HG03159 (cell line): ENCODE data around the gene OVCA2.
A peak's percentile ranks its signal among the peaks of the same experiment; 100 is the strongest.
"Not testable (repeated sequence)": the region's sequence is repeated elsewhere in the genome, so short reads cannot be mapped to it uniquely, and the experiment has no call there.

Source experiments
- ATAC-seq: cut with Tn5 transposase; IDR thresholded peaks from one replicate; pipeline ENCODE4 v1.9.1; 2021; ENCODE audit warnings: mild to moderate bottlenecking, moderate library complexity; ENCODE audit not compliant: unreplicated experiment

The OVCA2 gene

GRCh38 chr17:2013220-2013993 is 28.4 kb upstream of the OVCA2 start:
- not testable (repeated sequence) for ATAC-seq

- ATAC-seq, result no peak
These were observed 27.9 kb upstream of the OVCA2 start for GRCh38 chr17:2013994-2014317.

DNA sequence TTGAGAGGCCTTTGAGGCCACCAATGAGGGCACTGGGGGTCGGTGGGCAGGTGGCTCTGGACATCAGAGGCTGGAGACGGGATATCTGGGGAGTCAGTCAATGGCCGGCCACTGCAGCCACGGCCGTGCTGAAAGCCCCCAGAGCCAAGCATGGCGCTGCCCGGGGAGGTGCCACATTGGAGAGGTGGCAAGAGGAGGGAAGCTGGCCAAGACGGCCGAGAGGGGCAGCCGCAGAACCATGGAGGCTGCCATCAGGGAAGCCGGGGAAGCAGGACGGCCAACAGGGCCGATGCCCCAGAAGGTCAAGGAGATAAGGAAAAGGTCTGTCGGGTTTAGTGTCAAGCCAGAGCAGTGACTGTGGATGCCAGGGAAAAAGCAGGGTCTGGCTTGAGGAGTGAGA is 26.5 kb upstream of the OVCA2 start:
- no peak for ATAC-seq

DNA sequence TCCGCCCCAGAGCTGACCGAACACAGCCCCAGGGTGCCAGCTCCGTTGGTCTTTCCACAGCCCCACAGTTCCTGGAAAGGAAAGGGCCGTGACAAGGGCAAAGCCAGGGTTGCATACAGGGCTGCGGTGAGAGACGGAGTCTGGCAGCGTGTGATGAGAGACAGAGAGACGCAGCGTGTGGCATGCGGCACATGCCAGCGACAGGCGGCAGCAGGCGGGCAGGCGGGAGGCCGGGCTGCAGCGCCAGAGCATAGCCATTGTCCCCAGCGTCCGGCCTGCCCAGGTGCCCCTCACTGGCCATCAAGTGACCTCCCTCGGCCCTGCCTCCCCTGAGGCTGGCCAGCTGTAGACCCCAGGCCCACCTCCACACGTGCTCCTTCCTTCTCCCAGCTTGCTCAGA is 25.3 kb upstream of the OVCA2 start:
- no peak for ATAC-seq

- no peak for ATAC-seq
These were observed 24.4 kb upstream of the OVCA2 start for GRCh38 chr17:2017274-2017941.

DNA sequence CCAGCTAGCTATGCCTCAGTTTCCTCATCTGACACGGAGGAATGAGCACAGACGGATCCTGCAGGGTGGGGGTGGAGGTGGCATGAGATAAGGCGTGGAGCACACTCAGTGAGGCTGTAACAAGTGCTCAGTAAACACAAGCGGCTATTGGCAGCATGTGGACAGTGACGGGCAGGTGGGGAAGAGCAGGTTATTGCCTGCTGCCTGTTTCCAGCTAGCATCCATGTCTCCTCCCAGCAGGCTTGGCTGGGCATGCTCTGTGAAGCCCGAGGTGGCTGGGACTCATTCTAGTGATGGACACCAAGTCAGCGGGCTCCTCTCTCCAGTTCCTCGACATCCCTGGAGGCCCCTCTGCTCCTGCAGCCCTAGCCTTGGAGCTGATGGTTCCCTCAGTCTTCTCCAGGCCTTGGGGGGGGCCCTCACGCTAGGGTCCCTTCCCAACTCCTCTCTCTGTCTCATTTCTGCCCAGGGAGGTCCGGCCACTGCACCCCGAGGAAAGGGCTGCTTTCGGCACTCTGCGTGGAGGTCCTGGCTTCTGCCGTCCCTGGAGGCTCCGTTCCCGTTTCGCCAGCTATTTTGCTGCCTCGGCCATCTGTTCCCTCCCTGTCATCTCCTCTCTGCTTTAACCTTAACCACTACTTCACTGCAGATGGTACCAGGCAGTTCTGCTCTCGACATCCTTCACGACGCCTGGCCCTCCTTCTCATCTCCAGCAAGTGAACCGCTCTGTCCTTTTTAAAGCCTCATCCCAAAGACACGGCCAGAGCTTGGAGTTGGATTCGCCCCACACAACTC is 22.9 kb upstream of the OVCA2 start:
- ATAC-seq, result no peak

DNA sequence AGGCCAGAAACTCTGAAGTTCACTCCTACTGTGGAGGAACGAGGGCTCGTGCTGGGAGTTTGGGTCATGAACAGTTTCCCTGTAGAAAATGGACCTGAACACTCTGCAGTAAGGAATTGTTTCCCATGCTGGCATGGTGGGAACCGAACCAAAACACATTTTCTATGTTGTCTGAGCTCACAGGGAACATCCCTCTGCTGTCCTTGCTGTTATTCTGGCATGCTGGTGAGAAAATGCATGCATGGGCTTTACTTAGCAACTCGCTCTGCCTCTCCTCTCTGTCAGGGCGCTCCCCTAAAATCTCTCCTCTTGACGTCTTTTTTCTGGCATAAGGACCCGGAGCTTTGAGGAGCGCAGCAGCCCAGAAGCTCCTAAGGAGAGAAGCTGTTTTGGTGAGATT is 22.1 kb upstream of the OVCA2 start:
- no peak for ATAC-seq

GRCh38 chr17:2020721-2021120 is 21.1 kb upstream of the OVCA2 start:
- no peak for ATAC-seq

DNA sequence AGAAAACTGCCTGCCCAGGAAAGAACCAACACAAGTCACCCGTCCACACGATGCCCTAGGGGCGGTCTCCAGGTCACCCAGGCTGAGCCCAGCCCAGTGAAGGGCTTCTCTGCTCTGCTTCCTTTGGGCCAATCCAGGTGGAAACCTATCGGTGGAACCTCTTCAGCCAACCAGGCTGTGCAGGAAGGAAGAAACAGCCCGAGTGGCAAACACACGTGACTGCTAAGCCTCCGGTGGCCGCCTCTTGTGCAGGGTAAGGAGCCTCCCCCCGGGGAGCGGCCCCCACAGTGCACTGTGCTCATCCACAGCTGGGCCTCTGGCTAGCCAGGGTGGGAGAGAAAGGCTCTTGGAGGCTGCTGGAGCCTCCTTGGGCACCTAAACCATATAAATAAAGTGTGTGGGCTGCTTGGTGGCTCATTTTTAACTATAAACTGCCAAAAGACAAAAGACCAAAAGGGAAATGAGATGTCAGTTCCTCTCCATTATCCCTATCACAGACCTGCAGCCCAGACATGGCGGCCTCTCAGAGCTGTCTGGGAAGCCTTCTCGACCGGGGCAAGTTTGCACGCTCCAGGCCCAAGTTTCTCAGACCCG is 19.1 kb upstream of the OVCA2 start:
- no peak for ATAC-seq

DNA sequence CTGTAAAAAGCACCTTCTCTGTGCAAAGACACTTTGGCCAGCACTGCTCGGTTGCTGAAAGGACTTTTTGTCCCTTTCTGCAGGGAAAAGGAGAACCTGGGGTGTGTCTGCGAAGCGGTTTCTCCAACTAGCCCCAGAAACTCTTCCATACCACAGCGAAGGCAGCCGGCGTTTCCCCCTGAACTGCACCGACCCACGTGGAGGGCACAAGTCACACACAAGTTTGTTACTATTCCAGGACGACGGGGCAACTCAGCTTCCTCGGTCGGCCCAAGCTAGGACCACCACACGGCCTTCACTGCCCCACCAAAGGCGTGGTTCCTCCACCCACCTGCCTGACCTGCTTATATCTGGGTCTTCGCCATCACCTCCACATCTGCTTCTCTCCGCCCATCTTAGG is 18.6 kb upstream of the OVCA2 start:
- ATAC-seq, result no peak

DNA sequence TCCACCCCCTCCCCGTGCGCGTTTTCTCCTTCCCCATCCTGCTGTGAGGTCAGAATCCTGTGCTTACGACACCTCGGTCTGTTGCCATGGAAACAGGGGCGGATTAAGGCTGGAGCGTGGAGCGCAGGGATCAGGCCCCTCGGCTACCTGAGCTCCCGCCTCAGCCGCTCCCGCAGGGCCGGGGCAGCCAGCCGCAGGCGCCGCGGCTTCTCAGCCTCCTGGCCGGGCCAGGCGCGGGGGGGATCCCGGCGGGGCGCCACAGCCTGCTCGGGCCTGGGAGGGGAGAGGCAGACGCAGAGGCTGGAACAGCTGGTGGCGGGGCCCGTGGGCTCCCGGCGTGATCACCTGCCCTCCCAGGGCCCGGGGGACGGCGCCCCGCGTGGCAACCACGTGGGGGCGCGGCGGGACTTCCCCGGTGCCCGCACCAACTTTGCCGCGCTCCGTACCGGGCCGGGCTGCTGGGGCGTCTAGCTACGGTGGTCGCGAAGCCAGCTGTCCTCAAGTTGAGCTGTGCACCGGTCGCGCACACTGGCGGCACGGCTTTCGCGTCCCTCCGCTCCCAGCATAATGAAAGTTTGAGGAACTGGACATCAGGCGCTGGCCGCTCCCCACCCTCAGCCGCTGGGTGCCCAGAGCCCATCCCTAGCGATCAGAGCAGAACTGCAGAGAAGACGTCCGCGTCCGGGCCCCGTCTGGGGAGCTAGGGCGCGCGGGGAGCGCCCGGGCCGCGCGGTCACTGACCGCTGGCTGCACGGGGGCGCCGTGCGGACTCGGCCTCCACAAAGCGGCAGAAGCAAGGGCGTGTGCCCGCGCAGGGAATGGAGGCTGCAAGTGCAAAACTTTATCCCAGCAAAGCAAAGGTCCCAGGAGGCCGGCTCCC is 17.9 kb upstream of the OVCA2 start:
- no peak for ATAC-seq

- no peak for ATAC-seq
These were observed 17.1 kb upstream of the OVCA2 start for GRCh38 chr17:2024572-2025219.

- ATAC-seq, result no peak
These were observed 16.6 kb upstream of the OVCA2 start, which contains the start of gene RTN4RL1 for GRCh38 chr17:2025220-2025621. Gene RTN4RL1 (minus strand): TSS chr17:2025334. CDS start chr17:2024865, 469 bp downstream.

- no peak for ATAC-seq
These were observed 16.1 kb upstream of the OVCA2 start for GRCh38 chr17:2025622-2026309.

DNA sequence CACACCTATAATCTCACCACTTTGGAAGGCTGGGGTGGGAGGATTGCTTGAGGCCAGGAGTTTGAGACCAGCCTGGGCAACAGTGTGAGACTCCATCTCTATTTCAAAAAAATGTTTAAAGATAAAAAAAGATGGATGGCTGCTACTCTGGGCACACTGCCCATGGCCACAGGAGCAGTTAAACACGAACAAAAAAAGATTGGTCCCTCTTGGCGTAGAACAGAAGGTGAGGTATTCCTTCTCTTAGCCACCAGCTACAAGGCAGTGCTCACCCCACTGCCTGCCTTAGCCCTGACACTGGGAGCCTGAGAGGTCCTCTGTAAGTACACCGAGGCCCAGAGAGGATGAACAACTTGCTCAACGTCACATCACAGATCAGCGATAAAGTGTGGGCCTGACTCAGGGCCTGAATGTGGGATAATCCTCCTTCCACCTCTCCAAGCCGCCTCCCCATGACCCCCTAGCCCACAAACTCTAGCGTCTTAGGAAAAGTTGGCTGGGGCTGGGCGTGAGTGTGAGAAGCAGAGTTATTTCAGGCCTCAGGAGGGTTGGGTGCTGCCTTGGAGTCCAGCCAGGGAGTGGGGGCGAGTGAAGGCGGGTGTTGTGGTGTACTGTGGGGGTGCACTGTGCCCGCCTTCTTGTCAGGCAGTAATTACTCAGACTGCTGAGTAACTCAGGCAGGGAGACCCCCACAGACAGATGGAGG is 14.1 kb upstream of the OVCA2 start:
- no peak for ATAC-seq

GRCh38 chr17:2028234-2028614 is 13.6 kb upstream of the OVCA2 start:
- ATAC-seq, result no peak

DNA sequence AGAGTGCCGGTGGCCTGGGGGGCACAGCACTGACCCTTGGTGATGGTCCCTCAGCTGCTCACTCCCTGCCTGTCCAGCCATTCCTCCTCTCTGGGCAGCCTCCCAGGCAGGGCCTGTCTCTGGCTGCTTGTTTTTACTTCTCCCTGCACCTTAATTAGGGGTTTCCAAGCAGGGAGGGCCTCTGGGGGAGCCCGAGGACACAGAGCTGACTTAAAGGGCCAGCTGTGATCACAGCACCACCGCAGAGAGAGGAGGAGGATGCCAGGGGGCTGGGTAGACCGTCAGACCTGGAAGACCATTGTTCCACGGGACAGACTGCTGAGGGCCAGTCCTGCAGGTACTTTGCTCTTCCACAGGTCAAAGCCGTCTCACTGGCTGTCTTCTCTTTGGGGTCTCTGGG is 13.1 kb upstream of the OVCA2 start:
- no peak for ATAC-seq

GRCh38 chr17:2029911-2030778 is 11.7 kb upstream of the OVCA2 start, which contains the start of gene DPH1:
Gene DPH1 (plus strand): TSS chr17:2030153. CDS start chr17:2030170, 17 bp downstream.
- ATAC-seq, result peak; percentile 74
